RPMI8226 (cell line): ENCODE measurements around the gene ZNF8.
"Not testable (repeated sequence)": the region's sequence is repeated elsewhere in the genome, so short reads cannot be mapped to it uniquely, and the experiment has no call there.

Experiments
- DNase-seq: peaks from one replicate; pipeline ENCODE4 v3.0.0-alpha.2; 2015

The ZNF8 gene

DNA sequence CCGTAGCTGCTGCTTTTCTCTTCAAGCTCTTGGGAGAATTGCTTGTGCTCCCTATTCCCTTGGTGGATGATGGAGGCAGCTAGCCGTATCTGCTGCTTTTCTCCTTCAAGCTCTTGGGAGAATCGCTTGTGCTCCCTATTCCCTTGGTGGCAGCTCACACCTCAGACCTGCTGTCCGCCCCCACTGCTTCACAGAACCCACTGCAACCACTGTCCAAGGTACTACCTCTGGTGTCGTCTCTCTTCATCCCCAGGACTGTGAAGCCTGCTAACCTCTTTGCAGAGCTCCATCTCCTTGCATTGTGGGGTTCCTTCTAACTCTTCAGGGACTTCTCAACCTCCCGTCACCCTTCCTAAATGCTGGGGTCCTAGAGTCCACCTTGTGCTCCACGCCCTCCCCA lies 21.9 kb downstream of the ZNF8 start:
- no peak for DNase-seq

DNA sequence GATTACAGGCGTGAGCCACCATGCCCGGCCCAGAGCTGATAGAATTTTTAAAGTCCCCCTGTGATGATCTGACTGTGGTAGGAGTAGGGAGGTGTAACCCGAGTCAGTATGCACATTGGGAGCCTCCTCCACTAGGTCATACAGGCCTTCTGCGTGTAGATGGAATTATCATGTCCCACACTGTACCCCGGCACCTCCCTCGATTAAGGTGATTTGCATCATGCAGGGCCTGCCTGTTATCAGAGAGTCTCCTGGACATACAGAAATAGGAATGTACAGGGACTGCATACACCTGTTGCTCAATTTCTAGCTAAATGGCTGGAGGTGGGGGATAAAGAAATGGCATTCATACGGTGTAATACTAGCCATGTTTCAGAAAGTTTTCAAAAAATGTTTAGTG lies 25.5 kb downstream of the ZNF8 start:
- no peak for DNase-seq

- no peak for DNase-seq
Measured at GRCh38 chr19:58304748-58305064, 26.0 kb downstream of the ZNF8 start.

DNA sequence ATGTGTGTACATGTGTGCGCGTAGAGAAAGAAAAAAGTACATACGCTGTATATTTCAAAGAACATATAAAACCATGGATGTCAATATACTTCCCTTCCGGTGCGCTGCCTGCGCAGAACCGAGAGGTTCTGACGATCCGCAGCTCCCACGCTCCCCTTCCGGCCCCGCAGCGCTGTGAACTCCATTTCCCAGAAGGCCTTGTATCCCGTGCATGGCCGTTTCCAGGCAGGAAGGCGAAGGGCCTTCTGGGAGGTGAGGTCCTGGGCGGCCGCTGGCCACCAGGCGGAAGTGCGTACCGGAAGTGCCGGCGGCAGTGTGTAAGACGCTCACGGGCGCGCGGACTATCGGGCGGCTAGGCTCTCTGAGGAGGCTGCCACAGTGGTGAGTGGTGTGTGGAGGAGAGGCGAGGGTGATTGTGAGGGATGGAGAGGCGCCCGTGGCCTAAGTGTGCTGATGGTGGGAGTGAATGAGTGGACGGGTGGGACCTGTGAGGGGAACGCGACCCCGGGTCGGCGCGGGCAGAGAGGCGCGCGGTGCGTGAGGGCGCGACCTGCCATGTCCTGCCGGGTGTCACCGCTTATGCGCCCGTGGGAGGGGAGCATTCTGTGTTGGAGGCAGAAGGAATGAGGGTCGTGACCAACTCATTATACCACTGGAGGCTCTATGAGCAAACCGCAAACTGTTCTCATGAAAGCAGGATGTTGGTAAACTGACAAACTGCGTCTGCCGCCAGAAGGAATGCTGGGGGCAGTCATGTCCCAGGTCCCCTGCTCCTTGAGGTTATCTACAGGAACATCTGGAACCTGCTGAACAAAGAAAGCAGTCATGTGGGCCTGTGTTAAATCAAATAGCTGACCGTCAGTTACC lies 26.5 kb downstream of the ZNF8 start, which contains the start of gene ERVK3-1:
TSS of gene ERVK3-1 (plus strand) at position 313 of the 867 bp plus-strand sequence. CDS start 6,792 bp downstream, outside the sequence.
- peak; percentile 99 for DNase-seq

DNA sequence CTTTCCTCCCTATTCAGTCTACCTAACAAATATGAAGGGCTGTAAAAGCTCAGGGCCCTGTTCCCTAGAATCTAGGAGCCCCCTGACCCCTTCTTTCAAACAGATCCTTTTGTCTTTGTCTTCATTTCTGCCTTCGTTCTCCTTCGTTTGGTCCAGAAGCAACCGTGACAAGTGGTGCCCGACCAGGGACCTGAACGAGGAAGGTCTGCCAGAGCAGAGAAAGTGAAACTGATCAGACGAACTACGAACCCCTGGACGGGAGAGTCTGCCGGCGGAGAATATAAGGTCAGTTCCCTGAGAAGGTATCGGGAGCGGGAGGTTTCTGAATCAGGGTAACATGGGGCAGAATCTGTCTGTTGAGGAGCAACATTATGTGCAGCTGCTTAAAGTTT lies 27.2 kb downstream of the ZNF8 start:
- DNase-seq, result peak; percentile 66

DNA sequence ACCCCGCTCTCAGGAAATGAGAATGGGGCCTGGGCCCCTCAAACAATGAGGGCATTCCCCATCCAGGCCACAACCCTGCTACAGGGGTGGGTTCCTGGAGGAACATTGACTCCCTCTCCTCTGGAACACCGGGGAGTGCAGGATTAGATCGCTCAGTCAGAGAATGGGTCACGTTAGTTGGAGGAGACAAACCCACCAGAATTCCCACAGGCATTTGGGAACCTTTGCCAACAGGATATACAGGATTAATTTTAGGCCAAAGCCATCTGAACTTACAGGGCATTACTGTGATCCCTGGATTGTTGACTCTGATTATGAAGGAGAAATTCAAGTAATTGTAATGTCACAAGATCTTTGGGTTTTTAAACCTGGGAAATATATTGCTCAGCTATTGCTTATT lies 29.0 kb downstream of the ZNF8 start:
- DNase-seq, result no peak

DNA sequence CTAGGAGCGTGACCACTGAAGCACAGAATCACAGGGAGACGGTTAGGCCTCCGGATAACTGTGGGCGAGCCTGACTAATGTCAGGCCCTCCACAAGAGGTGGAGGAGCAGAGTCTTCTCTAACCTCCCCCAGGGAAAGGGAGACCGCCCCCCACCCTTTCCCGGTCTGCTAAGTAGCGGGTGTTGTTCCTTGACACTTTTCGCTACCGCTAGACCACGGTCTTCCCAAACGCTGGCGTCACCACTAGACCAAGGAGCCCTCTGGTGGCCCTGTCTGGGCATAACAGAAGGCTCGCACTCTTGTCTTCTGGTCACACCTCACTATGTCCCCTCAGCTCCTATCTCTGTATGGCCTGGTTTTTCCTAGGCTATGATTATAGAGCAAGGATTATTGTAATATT lies 31.9 kb downstream of the ZNF8 start:
- not testable (repeated sequence) for DNase-seq

DNA sequence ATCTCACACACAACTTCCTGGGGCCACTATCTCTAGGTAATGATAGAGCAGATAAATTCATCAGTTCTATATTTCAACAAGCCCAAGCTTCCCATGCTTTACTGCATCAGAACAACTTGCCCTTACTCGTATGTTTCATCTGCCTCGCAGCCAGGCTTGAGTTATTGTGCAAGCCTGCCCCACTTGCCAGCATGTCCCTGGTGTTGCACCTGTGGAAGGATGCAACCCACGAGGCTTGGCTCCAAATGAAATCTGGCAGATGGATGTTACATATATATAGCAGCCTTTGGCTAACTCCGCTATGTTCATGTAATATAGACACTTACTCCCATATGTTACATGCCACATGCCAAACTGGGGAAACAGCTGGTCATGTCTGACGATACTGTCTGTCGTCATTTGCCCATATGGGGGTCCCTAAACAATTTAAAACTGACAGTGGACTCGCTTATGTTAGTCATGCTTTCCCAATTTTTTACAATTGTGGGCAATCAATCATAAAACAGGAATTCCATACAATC lies 32.6 kb downstream of the ZNF8 start:
- no peak for DNase-seq

DNA sequence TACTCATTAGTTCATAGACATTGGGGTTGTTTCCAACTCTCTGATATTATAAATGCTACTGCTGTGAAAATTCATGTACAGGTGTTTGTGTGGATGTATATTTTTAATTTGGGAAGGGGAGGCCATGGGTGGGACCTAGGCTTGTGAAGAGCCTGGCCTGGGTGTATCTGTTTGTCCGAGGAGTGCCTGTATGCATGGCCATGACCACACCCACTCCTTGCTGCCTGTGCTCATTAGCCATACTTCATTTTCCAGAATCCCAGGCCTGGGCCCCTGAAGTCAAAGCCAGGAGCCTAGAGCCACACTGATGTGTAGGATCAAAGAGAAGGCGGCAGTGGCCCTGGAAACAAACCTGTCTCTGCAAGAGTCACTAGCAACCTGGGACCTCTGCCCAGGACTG lies 36.8 kb downstream of the ZNF8 start:
- DNase-seq, result no peak

GRCh38 chr19:58317476-58318072 lies 38.8 kb downstream of the ZNF8 start:
- peak; percentile 52 for DNase-seq

DNA sequence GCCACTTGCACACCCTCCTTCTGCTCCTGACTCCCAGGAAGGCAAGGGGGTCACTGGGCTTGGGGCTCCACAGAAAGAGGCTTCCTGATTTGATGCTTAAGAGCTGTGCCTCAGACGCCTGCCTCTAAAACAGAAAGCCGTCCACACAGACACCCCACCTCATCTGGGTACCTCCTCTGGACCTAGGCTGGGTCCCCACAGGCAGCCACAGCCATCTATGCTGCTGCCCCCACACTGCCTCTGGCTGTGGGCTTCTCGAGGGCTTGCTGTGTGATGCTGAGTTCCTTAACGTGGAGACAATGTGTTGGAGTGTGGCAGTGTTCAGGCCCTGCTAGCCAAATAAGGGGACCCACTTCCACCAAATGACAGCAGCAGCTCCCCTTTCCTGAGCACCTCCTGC lies 39.5 kb downstream of the ZNF8 start:
- no peak for DNase-seq

DNA sequence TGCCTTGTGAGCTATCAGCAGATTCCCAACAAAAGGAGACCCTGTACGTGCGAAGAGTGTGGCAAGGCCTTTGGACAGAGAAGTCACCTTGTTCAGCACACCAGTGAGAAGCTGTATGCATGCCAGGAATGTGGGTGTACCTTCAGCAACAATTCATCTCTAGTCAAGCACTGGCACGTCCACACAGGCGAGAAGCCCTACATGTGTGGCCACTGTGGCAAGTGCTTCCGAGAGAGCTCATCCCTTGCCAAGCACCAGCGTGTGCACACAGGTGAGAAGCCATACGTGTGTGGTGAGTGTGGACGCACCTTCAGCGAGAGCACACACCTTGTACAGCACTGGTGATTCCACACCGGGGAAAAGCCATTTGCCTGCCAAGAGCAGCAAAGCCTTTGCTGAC lies 40.5 kb downstream of the ZNF8 start:
- no peak for DNase-seq

DNA sequence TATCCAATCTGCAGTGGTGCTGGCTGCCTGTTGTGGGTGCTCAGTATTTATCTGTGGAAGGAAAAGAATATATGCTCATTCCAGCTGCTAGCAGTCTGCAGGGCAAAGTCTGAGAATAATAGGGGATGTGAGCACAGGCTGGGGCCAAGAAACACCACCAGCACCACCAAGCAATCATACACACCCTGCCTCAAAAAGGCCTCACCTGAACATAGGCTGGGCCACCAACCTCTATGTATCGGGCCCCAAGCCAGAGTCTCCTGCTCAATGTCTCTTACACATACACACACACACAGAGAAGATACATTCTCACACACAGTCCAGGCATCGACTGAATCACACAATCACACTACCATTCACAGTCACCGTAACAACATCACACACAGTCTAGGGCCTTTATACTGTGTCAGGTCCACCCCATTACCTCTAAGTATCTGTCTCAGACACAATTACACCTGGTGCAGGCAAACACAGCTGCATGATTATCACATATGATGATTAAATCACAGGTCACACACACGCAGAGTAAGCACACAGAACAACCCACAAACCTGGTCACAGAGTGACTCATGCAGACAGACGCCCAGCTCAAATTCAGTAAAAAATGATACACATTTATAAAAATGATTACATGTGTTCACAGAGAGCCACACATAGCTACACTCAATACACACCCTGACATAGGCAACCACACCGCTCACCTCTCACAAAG lies 46.7 kb downstream of the ZNF8 start:
- no peak for DNase-seq

GRCh38 chr19:58326501-58326913 lies 47.8 kb downstream of the ZNF8 start:
- no peak for DNase-seq

DNA sequence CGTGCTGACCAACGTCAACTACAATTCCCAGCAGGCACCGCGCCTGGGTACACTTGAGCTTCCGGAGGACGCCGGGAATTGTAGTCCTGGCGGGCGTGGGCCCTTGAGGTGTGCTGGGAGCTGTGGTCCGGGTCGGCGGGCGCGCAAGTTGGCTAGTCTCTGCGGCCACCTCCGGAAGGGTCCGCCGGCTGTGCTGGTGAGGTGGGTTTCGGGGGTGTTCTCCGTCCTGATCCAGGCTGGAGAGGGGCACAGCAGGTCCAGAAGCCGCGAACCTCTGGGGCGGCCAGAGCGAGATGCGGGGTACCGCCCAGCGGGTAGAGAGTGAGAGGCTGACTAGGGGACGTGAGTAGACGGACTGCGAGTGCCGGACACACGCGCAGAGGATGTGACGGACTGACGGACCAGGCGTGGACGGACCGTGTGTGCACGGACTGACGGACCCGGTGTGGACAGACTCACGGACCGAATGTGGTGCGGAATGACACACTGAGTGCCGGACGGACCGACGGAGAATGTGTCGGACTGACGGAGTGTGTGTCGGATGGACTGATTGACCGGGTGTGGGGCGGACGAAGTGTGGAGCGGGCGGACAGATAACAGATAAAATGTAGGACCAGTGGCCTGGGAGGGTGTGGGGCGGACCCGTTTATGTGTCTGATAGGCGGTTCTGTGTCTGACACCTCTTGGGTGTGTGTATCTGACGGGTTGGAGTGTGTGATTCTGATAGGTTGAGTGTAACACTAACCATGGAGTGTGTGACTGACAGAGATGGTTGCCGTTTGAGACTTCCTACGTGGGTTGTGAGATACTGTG lies 48.4 kb downstream of the ZNF8 start, which contains the start of gene ZSCAN22:
TSS of gene ZSCAN22 (plus strand) at position 81 of the 813 bp plus-strand sequence. CDS start 7,809 bp downstream, outside the sequence.
- peak; percentile 96 for DNase-seq

GRCh38 chr19:58328999-58329398 lies 50.2 kb downstream of the ZNF8 start:
- peak; percentile 43 for DNase-seq

GRCh38 chr19:58330458-58330857 lies 51.7 kb downstream of the ZNF8 start:
- DNase-seq, result no peak

DNA sequence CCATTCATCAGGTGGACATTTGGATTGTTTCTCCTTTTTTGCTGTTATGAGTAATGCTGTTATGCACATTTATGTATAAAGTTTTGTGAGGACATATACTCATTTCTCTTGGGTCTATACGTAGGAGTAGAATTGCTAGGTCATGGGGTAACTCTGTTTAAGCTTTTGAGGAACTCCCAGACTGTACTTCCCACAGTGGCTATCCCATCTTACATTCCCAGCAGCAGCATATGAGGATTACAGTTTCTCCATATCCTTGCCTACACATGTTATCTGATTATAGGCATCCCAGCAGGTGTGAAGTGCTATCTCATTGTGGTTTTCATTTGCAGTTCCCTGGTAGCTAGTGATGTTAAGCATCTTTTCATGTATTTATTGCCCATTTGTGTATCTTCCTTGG lies 53.9 kb downstream of the ZNF8 start:
- DNase-seq, result no peak

- DNase-seq, result no peak
Measured at GRCh38 chr19:58334691-58335249, 56.0 kb downstream of the ZNF8 start.

- no peak for DNase-seq
Measured at GRCh38 chr19:58335630-58336029, 56.9 kb downstream of the ZNF8 start.

DNA sequence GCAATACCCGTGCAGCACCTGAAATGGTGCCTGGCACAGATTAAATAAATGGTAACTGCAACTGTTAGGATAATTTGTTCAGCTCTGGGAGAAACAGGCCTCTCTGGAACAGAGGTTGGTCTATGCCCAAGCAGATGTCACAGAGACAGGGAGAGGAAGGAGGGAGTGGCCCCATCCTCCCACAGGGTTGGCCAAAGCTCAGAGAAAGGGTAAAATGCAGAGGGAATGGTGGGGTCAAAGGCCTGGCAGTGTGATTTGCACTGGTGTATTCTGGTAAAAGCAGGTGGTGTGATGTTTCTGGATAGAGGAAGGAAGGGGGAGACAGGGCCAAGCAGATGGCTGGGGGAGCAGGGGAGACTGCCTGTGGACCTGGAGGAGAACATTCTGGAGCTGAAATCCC lies 57.5 kb downstream of the ZNF8 start:
- DNase-seq, result no peak

DNA sequence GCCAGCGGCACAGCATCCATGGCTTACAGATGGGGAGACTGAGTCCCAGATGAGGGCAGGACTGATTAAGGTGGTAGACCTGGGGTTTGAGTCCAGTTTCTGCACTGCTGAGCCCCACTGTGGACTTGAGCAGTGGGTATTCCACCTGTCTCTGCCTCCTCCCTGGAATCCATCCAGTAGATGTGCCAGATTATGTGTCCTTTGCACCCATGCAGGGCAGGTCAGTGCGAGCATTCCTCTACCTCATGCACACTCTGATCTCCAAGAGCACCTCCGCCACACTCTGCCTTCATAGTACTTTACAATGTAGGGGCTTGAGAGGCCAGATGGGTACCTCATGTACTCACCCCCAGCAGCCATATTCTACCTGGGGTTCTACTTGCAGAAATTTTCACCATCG lies 58.1 kb downstream of the ZNF8 start:
- DNase-seq, result no peak
